ENCODE measurements around the gene ANO2. TPM values are rescaled to one million over a fixed set of nuclear protein-coding genes. Genes with fewer than 3 reads are reported as not detected.

Gene ANO2
- total RNA-seq, 1 donor from 2014 or later = 2.2 TPM

GRCh38 chr12:5783289-5783920, 161.7 kb downstream of the ANO2 start:
- no peak for DNase-seq (ENCODE audit: low read depth)

DNA sequence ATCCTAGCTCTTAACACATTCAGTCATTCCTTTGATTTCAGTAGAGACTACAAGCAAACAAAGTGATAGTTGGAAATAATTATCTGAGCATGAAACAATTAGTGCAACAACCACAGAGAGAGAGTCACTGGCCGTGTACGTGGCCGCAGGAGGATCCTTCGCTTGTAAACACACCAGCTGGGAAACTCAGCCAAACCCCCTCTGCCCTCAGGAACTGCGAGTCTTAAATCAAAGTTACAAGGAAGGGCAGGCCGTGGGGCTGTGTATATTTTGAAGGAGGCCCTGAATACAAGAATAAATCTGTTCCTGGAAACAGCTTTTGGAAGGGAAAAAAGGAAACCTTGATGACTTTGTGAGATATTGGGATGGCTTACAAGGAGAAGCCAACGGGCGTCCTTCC, 164.5 kb downstream of the ANO2 start:
- DNase-seq (ENCODE audit: low read depth) = no peak

GRCh38 chr12:5779401-5779800, 165.7 kb downstream of the ANO2 start:
- no peak for DNase-seq (ENCODE audit: low read depth)

GRCh38 chr12:5778821-5779220, 166.2 kb downstream of the ANO2 start:
- DNase-seq (ENCODE audit: low read depth) = no peak

- no peak for DNase-seq (ENCODE audit: low read depth)
Observed at GRCh38 chr12:5777451-5777850, 167.6 kb downstream of the ANO2 start.

GRCh38 chr12:5776091-5776490, 169.0 kb downstream of the ANO2 start:
- DNase-seq (ENCODE audit: low read depth) = no peak

DNA sequence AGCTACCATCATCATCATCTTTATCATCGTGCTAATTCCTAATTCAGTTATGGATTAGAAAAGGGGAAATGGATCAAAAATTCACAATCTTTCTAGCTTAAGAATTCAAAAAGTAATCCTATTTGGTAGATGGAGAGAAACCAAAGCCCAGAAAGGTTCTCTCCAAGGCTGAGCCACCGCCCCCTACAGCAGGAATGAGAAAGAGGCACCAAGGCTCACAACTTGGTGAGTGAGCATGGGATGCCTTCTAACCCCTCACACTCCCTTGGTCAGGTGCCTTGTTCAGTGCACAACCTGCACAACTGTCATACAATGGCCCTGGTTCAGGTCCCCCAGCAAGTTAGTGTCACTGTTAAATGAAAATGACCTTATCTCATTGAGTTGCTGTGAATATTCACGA, 171.5 kb downstream of the ANO2 start:
- no peak for DNase-seq (ENCODE audit: low read depth)

- DNase-seq (ENCODE audit: low read depth) = no peak
Observed at GRCh38 chr12:5771756-5772155, 173.3 kb downstream of the ANO2 start.

GRCh38 chr12:5770727-5771126, 174.3 kb downstream of the ANO2 start:
- no peak for DNase-seq (ENCODE audit: low read depth)

DNA sequence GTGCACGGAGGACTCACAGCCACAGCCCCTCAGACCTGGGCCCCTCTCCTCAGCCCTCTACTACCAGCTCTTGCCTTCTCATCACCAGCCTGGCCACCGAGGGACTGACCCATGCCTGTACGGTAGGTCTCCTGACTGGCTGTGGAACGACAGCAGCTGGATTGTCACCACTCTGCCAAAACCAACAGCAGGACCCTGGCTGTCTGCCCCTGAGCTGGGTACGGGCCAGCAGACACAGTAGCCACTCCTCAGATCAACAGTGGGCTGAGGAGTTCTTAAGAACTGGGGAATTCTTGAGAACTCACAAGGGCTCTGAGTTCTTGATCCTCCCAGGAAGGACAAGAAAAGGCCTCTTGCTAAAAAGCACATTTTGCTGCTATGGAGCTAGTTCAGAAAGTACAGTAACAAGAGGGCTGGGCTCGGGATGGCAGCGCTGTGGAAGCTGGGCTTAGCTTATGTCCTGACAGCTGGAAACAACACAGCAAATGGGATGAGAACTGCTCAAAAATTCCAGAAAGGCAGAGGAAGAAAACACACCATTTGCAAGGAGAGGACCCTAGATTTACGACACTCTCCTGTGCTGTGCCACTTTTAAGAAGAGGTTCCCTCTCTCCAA, 176.4 kb downstream of the ANO2 start:
- no peak for DNase-seq (ENCODE audit: low read depth)

DNA sequence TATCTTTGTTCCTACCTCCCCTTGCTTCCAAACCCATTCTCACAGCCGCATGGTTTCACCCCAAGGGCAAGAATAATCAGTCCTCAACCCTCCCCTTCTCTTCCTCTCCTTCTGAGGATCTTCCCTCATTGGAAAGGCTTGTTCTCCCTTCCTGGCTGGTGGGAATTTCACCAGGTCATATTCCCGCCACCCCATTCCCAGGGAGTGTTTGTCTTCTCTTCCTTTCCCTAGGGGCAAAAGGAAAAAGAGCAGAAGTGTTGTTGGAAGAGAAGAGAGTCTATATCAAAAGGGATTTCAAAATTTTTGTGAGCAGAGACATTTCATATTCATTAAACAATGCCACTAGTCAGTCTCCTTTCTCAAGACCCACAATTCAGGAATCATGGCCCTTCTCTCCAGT, 176.9 kb downstream of the ANO2 start:
- DNase-seq (ENCODE audit: low read depth) = no peak

DNA sequence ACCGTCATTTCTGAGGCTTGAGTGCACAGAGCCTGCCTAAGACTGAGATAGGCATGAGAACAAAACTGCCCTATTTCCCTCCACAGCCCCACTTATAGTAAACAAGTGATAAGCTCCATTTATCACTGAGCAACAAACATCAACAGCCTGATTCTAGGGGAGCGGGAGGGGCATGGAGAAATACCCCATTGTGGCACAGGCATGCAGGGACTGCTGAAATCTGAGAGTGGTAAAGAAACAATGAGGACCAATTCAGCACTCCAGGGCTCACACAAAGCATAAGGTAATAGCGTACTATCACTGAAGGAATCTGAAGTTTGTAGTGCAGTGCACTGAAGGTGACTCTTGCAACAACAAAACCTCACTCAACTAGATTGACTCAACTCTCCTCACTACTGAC, 186.7 kb downstream of the ANO2 start:
- DNase-seq (ENCODE audit: low read depth) = no peak

DNA sequence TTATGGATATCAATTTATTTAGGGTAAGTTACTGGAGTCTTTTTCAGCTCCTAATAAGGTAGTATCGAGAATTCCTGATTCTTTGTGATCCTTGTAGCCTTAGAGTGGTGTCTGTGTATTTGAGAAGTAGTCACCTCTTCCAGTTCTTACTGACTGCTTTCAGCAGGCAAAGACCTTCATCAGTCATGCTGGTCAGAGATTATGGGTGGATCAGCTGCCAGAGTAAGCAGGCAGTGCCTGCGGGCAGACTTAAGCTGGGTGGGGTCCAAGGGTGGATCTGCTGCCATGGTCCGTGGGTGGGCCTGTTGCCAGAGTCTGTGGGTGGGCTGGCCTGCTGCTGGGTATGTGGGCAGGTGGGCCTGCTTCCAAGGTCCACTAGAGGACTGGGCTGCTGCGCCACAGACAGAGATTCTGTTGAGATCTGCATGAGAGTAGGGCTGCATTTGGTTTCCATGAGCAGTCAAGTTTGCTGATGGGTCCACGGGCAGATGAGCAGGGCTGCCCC, 188.7 kb downstream of the ANO2 start:
- DNase-seq (ENCODE audit: low read depth) = peak; percentile 15

DNA sequence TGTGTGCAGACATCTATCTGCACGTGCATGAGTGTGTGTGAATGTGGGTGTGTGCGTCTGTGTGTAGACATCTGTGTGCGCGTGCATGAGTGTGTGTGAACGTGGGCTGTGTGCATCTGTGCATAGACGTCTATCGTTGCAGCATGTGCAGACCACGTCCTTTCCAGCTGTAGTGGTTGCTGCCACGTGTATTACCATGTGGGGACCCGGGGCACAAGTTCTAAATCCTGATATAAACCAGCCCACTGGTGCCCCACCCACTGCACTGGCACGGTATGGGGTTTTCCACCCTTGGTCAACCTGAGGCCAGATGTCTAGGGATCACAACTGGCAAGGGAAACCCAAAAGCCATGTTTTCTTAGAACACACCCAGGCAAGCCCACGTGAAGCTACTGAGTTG, 197.0 kb downstream of the ANO2 start:
- DNase-seq (ENCODE audit: low read depth) = no peak

DNA sequence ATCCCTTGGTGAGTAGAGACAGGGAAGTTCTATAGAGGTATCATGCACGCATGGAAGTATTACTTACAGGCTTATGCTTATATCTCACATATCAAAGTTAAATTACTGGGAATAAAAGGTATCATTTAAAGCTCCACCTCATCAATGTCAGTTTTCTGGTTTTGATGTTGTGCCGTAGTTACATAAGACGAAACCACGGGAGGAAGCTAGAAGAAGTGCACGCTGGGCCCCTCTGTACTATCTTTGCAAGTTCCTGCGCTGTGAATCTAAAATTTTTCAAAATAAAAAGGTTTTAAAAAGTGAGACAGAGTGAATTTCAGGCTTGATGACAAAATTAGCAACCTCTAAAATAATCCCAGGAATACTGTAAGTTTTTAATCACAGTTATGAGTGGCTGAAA, 198.1 kb downstream of the ANO2 start:
- DNase-seq (ENCODE audit: low read depth) = no peak

DNA sequence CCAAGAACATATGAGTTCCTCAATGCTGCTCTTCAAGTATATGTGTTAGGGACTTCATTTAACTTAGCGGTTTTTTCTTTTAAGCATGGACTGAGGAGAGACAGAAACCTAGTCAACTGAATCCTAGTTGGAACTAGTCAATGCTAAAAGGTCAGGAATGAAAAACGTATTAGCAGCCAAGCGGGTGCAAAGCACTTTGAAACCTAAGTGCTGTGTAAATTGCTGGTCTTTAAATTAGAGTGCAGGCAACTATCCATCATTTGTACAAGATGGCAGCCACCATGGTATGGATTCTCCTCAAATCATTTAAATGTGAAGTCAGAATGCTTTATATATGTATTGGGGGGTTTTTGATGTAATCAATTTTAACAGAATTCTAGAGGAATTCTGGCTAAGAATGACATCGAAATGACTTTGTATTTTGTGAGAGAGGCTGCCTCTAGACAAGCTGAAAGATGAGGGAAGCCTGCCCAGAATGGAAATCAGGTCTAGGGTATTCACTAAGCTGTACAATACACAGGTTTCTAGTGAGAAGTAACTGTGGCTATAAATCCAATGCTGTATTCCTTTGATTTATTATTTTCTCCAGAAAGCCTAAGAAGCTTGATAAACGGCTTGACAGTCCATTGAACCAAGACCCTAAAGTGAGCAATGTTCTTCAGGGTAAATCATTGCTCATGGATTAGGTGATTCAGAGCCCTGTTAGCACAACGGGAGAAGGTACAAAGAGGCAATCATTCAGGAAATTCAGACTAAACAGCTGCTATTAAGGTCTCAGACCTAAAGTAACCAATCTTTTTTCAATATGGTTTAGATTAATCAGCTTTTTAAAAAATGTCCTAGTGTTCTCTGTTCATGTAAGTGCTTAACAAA, 198.8 kb downstream of the ANO2 start:
- DNase-seq (ENCODE audit: low read depth) = no peak

DNA sequence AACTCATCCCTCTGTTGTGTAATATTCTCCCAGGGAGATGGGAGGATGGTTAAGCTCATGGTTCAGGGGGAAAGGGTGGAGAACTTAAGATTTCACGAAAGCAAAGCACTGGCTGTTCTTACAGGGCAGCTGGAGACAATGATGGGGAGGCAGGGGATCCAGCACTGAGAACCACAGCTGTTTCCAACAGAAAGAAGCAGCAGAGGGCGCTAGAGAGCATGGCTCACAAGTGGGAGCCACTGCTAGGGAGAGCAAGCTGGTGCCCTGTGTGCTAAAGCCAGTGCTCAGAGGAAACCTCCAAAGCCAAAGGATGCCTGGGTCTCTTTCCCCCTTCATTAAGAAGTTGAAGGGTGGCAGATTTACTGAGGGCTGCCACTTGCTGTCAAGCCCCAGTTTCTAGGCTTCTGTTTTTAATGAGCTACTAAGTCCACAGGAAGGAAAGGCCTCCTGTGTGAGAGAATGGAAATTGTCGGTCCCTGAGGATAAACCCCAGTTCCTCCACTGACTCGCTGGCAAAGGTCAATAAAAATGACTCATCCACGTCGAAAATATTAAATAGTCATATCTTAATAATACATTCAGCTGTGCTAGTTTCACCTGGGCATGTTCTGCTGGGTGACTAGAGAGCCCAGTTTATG, 199.7 kb downstream of the ANO2 start:
- DNase-seq (ENCODE audit: low read depth) = peak; percentile 70

DNA sequence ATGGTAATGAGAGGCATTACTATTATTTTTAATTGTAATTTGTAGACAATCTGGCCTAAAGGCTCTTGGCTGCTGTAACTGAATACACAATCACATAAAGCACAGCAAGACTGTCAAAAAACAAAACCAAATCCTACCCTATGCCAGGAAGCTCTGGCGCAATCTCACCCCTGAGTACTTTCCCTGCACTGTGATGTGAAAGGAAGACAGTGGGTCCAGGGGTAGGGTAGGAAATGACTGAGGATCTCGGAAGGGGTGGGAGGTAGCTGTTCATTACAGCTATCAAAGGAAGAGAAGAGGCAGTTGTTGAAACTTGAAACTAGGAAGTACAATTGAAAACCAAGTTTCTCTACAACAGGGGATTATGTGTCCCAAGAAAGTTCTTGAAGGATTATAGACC, 202.8 kb downstream of the ANO2 start:
- no peak for DNase-seq (ENCODE audit: low read depth)

- no peak for DNase-seq (ENCODE audit: low read depth)
Observed at GRCh38 chr12:5739917-5740316, 205.1 kb downstream of the ANO2 start.

- DNase-seq (ENCODE audit: low read depth) = no peak
Observed at GRCh38 chr12:5737778-5738177, 207.3 kb downstream of the ANO2 start.

- DNase-seq (ENCODE audit: low read depth) = no peak
Observed at GRCh38 chr12:5736527-5736926, 208.5 kb downstream of the ANO2 start.

- no peak for DNase-seq (ENCODE audit: low read depth)
Observed at GRCh38 chr12:5736016-5736415, 209.0 kb downstream of the ANO2 start.

All from myocyte (in vitro differentiated cells).